Uterus (tissue), 2 donors: Measurements from ENCODE around the gene SELP.
"Not testable (repeated sequence)": the region's sequence is repeated elsewhere in the genome, so short reads cannot be mapped to it uniquely, and the experiment has no call there.

ENCODE experiments used
- CTCF ChIP-seq, 4 experiments: fragments of 200-600 bp in 2 of 4; fragments of 450-650 bp in 2 of 4; sonication (generic) in 2 of 4; IDR thresholded peaks; one replicate each; pipeline ENCODE4 v1.5.1; 2016 to 2019; ENCODE audit warnings: antibody characterized with exemption in 4 of 4, mild to moderate bottlenecking in 2 of 4, moderate library complexity in 1 of 4
- POLR2A ChIP-seq, 2 donors: fragments of 450-650 bp; IDR thresholded peaks; one replicate each; pipeline ENCODE4 v1.6.1; 2016; ENCODE audit warnings: antibody characterized with exemption in 2 of 2, mild to moderate bottlenecking in 1 of 2, moderate library complexity in 1 of 2

- not testable (repeated sequence) for TF ChIP-seq CTCF, POLR2A (IDR thresholded peaks at IDR 0.05)
Measured at GRCh38 chr1:169658777-169659176, 28.9 kb upstream of the SELP start.
